AG09309 (cell line): Measurements from ENCODE around the gene MAMDC2.
A peak's percentile ranks its signal among the peaks of the same experiment; 100 is the strongest.

ENCODE experiments used
- DNase-seq: peaks from one replicate; pipeline ENCODE4 v3.0.0-alpha.2; 2010; ENCODE audit warnings: low read depth
- H3K4me3 ChIP-seq: 2 replicates; pipeline ENCODE4 v1.5.1; 2011; ENCODE audit warnings: mild to moderate bottlenecking, low read depth, low read length, moderate library complexity; ENCODE audit not compliant: control insufficient read depth
- CTCF ChIP-seq: IDR thresholded peaks from 2 replicates; pipeline ENCODE4 v1.5.1; 2011; ENCODE audit warnings: mild to moderate bottlenecking, low read depth, low read length, inconsistent platforms; ENCODE audit not compliant: insufficient read depth, control insufficient read depth; ENCODE audit errors: missing control alignments

MAMDC2 gene

GRCh38 chr9:70131296-70131695 is 87.6 kb downstream of the MAMDC2 start:
- H3K4me3 ChIP-seq, result no peak overlapping the region
- DNase-seq, result no peak
- no peak for TF ChIP-seq CTCF

GRCh38 chr9:70133253-70134208 is 89.9 kb downstream of the MAMDC2 start:
- no peak overlapping the region for H3K4me3 ChIP-seq
- DNase-seq, result no peak
- TF ChIP-seq CTCF, result no peak

GRCh38 chr9:70134360-70134759 is 90.7 kb downstream of the MAMDC2 start:
- no peak for TF ChIP-seq CTCF
- DNase-seq, result no peak
- H3K4me3 ChIP-seq, result no peak overlapping the region

- no peak for DNase-seq
- H3K4me3 ChIP-seq, result no peak overlapping the region
- peak; percentile 29 for TF ChIP-seq CTCF
Measured at GRCh38 chr9:70135176-70135575, 91.5 kb downstream of the MAMDC2 start.

GRCh38 chr9:70136632-70137031 is 93.0 kb downstream of the MAMDC2 start:
- TF ChIP-seq CTCF, result no peak
- no peak overlapping the region for H3K4me3 ChIP-seq
- peak; percentile 37 for DNase-seq

- TF ChIP-seq CTCF, result no peak
- H3K4me3 ChIP-seq, result no peak overlapping the region
- DNase-seq, result no peak
Measured at GRCh38 chr9:70137577-70137976, 93.9 kb downstream of the MAMDC2 start.
